ENCODE results near the gene HAUS7. TPM values are rescaled to one million over a fixed set of nuclear protein-coding genes. Genes with fewer than 3 reads are reported as not detected.

Gene HAUS7
- total and polyA plus RNA-seq, 8 donors: 1.8 to 75.3 (median 14.7) TPM

DNA sequence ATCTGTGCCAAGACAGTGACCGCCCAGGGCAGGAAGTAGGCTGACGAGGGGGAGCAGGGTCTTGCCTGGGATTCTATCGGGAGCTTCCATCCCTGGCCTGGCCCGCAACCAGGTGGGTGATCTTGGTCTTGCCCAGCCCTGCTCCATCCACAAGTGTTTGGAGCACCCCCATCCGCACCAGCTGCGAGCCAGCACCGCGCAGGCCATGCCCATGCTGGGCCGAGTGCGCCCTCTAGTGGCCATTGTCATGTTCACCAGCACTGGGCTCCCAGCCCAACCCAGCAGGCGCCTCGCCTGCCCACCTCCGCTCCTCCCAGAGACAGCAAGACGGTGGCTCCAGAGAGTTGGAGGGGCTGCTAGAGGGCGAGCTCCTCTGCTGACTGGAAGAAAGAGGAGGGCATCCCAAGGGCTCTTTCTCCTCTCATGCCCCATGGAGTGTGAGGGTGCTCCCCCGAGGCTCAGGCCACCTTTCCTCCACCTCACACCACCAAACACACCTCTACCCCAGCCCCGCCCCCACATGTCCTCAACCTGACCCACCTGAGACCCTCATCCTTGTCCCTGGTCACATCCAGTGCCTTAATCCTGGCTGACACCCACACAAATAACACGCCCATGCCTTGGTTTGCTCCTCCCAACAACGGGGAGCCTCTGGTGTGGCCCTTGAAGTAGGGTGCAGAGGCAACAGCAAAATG lies 37.3 kb upstream of the HAUS7 start:
- Histone ChIP-seq H3K27ac (no peak overlapping the region), H3K4me3 (no peak overlapping the region), H3K4me1 (peaks cover 0 to 7% (median 3%) of the 10 kb centered on the region in 4 donors), H3K9me3 (no peaks in the 10 kb centered on the region), H3K36me3 (no peaks in the 10 kb centered on the region), H3K27me3 (peaks cover 0 to 14% (median 0%) of the 10 kb centered on the region in 3 donors)
- intact Hi-C loops (cut with DNase I; ENCODE audit: low total_unique reads): no loop called here
- TF ChIP-seq POLR2A (IDR thresholded peaks at IDR 0.05) (no peak), CTCF (IDR thresholded peaks at IDR 0.05) (peak in 5 of 7 experiments; percentile 57 to 86 (median 71)), POLR2AphosphoS5 (IDR thresholded peaks at IDR 0.05) (peak in 1 of 3 donors; percentile 24)
- DNase-seq: peak; percentile 86 to 91
- WGBS, 5 donors: 16 to 51% (median 18%) methylated on average over 5 to 19 of the region's 19 CpGs

DNA sequence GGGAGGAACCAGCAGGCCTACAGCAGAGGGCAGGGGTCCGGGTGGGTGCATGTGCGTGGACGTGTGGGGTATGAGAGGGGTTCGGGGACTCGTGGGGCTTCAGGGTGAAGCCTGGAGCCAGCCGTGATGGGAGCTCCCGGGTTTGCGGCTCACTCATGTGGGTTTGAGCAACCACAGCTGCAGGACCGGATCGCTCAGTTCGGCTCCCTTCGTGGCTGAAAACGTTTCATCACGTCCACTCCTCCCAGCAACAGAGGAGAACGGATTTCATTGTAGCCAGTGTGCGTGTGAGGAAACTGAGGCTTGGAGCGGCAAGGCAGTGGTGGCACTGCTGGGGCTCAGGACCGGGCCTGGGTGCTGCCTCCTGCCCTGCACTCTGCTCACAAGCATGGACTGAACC lies 35.0 kb upstream of the HAUS7 start:
- intact Hi-C loops (cut with DNase I; ENCODE audit: low total_unique reads): no loop called here
- no peaks in the 10 kb centered on the region for H3K9me3 ChIP-seq
- H3K4me1 ChIP-seq: peaks cover 0 to 7% (median 3%) of the 10 kb centered on the region in 4 donors
- DNase-seq: no peak
- H3K27me3 ChIP-seq: peaks cover 0 to 19% (median 0%) of the 10 kb centered on the region in 3 donors
- no peak overlapping the region for H3K4me3 ChIP-seq
- TF ChIP-seq EP300 (IDR thresholded peaks at IDR 0.05) (no peak), CTCF (IDR thresholded peaks at IDR 0.05) (no peak), POLR2AphosphoS5 (IDR thresholded peaks at IDR 0.05) (no peak), POLR2A (IDR thresholded peaks at IDR 0.05) (no peak)
- H3K27ac ChIP-seq: no peak overlapping the region
- no peaks in the 10 kb centered on the region for H3K36me3 ChIP-seq
- WGBS, 5 donors: 70 to 91% (median 85%) methylated on average over 2 to 18 of the region's 18 CpGs

DNA sequence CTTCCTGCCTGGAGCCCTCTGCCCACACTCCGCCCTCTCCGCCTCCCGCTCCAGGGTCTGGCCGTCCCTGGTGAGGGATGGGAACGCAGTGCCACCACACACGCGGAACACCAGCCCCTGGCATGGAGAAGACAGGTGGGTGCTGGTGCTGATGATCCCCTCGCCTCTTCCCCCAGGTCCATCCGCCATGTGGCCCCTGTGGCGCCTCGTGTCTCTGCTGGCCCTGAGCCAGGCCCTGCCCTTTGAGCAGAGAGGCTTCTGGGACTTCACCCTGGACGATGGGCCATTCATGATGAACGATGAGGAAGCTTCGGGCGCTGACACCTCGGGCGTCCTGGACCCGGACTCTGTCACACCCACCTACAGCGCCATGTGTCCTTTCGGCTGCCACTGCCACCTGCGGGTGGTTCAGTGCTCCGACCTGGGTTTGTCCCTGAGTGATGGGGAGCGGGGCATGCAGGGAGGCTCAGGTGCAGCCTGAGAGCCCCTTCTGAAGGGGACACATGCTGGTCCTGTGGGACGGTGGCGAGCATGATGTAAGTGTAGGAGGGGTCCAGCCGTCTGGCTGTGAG lies 34.2 kb upstream of the HAUS7 start:
- Histone ChIP-seq H3K27ac (no peak overlapping the region), H3K4me1 (peaks cover 0 to 7% (median 3%) of the 10 kb centered on the region in 4 donors), H3K36me3 (no peaks in the 10 kb centered on the region), H3K9me3 (no peaks in the 10 kb centered on the region), H3K27me3 (peaks cover 0 to 19% (median 0%) of the 10 kb centered on the region in 3 donors), H3K4me3 (no peak overlapping the region)
- TF ChIP-seq POLR2AphosphoS5 (IDR thresholded peaks at IDR 0.05) (no peak), CTCF (IDR thresholded peaks at IDR 0.05) (no peak), EP300 (IDR thresholded peaks at IDR 0.05) (no peak), POLR2A (IDR thresholded peaks at IDR 0.05) (no peak)
- no peak for DNase-seq
- WGBS, 5 donors: 66 to 86% (median 79%) methylated on average over 13 to 26 of the region's 26 CpGs
- intact Hi-C loops (cut with DNase I; ENCODE audit: low total_unique reads): no loop called here

- Histone ChIP-seq H3K4me1 (peaks cover 0 to 7% (median 3%) of the 10 kb centered on the region in 4 donors), H3K27ac (no peak overlapping the region), H3K4me3 (no peak overlapping the region), H3K36me3 (no peaks in the 10 kb centered on the region), H3K27me3 (peaks cover 0 to 16% (median 0%) of the 10 kb centered on the region in 3 donors), H3K9me3 (no peaks in the 10 kb centered on the region)
- TF ChIP-seq CTCF (IDR thresholded peaks at IDR 0.05): no peak
- no peak for TF ChIP-seq EP300 (IDR thresholded peaks at IDR 0.05)
- no peak for TF ChIP-seq POLR2AphosphoS5 (IDR thresholded peaks at IDR 0.05)
- TF ChIP-seq POLR2A (IDR thresholded peaks at IDR 0.05): no peak
- 85 to 96% (median 87%) methylated on average over 7 to 14 of the region's 14 CpGs; no CpG with 5 or more reads in 1 of the 5 donors for WGBS, 5 donors
- intact Hi-C loops (cut with DNase I; ENCODE audit: low total_unique reads): no loop called here
- no peak for DNase-seq
These were observed 32.4 kb upstream of the HAUS7 start for GRCh38 chrX:153502796-153503195.

Data from stomach (tissue), 9 donors.